ENCODE measurements around the gene RIMBP3C.

- TF ChIP-seq CTCF (optimal IDR thresholded peaks at IDR 0.05 in 1 of 3, IDR thresholded peaks at IDR 0.05 in 1 of 3, conservative IDR thresholded peaks at IDR 0.05 in 1 of 3; ENCODE audit: extremely low read depth in 1 of 3, insufficient read depth in 2 of 3, low read length in 3 of 3) (no peak), EZH2 (IDR thresholded peaks at IDR 0.05; ENCODE audit: low read length) (no peak)
Observed at GRCh38 chr22:21590809-21591641, 39.8 kb upstream of the RIMBP3C start.
